ENCODE data around the gene TGFBR3. TPM values are rescaled to one million over a fixed set of nuclear protein-coding genes. Genes with fewer than 3 reads are reported as not detected.

TGFBR3 gene
- total RNA-seq, 2 experiments from 2014 or later: 3.2 to 3.3 TPM

DNA sequence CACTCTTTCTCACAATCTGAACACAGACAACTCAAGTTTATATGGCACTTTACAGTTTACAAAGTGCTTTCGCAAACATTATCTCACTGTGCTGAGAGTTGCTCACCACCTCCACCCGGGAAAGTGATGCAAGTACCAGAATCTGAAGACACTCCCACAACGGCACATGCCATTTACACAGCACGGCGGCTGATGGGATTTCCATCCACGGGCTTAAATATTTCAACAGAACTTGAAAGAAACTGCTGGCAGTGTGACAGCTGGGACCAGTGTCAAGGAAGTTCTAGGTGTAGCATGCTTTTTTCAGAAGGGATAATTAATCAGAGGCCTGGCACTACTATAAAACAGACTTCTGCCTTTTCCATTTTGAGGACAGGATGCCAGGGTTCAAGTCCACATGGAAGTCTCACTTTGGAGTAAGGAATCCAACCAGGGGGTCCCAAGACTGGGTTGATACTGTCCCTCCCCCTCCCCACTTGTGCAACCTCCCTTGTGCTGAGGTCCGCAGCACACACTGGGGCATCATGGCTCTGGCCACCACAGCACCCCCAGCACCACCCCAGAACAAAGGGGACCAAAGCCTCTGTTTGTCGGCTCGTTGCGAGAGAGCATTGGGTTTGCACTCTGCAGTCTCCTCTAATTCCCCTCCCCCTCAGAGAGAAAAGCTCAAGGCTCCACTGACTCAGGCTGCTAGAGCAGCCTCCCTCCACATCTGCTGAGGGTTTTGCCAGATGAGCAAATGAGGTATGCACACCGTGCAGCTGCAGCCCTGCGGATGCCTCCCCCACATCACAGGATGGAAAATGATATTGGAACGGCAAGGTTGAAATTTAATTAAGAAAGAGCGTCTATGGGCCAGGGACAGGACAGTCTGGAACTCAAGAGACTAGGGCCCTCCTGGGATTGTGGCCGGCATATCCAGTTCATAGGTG, 154.9 kb downstream of the TGFBR3 start:
- H3K9me3 Mint-ChIP-seq: no peaks in the 10 kb centered on the region
- intact Hi-C loops (cut with micrococcal nuclease): loop anchor here (1.0 to 5.0 kb wide), 6 partner anchors 18 to 175 kb away; no protein-coding TSS in a partner anchor
- H3K4me1 Mint-ChIP-seq (ENCODE audit: low read depth): peaks cover 30% of the 10 kb centered on the region
- peaks cover 7% of the 10 kb centered on the region for H3K36me3 Mint-ChIP-seq (ENCODE audit: low read depth)
- no peaks in the 10 kb centered on the region for H3K27me3 Mint-ChIP-seq (ENCODE audit: low read depth)
- CTCF ChIA-PET: interaction anchor here (1.0 kb wide), 1 partner anchor 74 kb away, joined by 3 read pairs; no protein-coding TSS in a partner anchor
- H3K27ac Mint-ChIP-seq: peak overlapping the region; percentile 46
- peak; percentile 66 for DNase-seq
- H3K4me3 Mint-ChIP-seq: peak overlapping the region; percentile 19

DNA sequence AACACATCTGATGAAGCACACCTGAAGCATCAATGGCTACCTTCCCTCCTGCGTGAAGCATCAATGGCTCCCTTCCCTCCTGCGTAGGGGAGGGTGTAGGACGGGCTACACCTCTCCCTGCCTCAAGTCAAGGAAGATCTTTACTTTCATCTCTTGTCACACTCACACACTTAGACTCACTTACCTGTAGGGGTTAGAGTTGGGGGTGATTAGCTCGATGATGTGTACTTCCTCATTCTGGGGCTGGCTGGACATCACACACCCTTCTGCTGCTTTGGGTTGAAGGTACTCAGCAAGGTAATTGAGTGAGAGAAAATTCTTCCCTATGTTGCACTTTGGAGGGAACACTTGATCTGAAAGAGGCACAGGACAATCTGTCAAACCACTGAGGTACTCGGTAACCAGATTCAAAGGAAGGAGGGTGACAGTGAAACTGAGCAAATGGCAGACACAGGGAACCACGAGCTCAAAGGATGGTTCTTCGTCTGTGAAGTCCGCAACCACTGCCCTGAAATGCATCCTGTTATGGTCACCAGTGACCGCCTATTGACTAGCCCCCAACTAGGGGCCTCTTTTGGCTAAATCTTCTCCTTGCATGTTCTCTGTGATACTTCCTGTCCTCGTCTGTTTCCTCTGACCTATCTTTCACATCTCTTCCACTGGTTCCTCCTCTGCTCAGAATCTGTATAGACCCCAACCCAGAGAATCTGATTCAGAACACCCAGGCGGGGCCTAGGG, 156.2 kb downstream of the TGFBR3 start:
- Mint-ChIP-seq H3K36me3 (ENCODE audit: low read depth) (peaks cover 7% of the 10 kb centered on the region), H3K4me3 (no peak overlapping the region), H3K4me1 (ENCODE audit: low read depth) (peaks cover 30% of the 10 kb centered on the region), H3K27me3 (ENCODE audit: low read depth) (no peaks in the 10 kb centered on the region), H3K27ac (no peak overlapping the region), H3K9me3 (no peaks in the 10 kb centered on the region)
- CTCF ChIA-PET: interaction anchor here (1.4 kb wide), 1 partner anchor 178 kb away, joined by 3 read pairs; no protein-coding TSS in a partner anchor
- intact Hi-C loops (cut with micrococcal nuclease): loop anchor here (5.0 kb wide), 1 partner anchor 148 kb away; no protein-coding TSS in a partner anchor
- DNase-seq: no peak

DNA sequence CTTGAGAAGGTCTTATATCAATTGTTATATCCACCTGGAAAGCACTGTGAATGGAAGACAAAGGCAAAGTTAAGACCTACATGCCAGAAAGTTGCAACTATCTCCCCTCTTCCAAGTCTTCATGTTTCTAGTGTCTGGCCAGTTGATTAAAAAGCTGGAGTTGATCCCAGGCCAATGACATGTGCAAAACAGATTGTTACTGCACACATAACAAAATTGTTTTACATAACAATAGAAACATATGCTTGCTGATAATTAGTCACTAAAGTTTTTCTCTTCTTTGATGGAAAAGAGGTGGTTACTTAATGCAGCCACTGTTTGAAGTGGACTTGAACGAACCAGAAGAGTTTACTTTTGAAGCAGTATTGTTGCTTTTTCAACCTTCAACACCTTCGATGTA, 158.2 kb downstream of the TGFBR3 start:
- no peak for DNase-seq
- Mint-ChIP-seq H3K27me3 (ENCODE audit: low read depth) (no peaks in the 10 kb centered on the region), H3K4me1 (ENCODE audit: low read depth) (peaks cover 27% of the 10 kb centered on the region), H3K9me3 (no peaks in the 10 kb centered on the region), H3K27ac (no peak overlapping the region), H3K36me3 (ENCODE audit: low read depth) (peaks cover 3% of the 10 kb centered on the region), H3K4me3 (no peak overlapping the region)
- intact Hi-C loops (cut with micrococcal nuclease): no loop called here
- CTCF ChIA-PET: no interaction called here

DNA sequence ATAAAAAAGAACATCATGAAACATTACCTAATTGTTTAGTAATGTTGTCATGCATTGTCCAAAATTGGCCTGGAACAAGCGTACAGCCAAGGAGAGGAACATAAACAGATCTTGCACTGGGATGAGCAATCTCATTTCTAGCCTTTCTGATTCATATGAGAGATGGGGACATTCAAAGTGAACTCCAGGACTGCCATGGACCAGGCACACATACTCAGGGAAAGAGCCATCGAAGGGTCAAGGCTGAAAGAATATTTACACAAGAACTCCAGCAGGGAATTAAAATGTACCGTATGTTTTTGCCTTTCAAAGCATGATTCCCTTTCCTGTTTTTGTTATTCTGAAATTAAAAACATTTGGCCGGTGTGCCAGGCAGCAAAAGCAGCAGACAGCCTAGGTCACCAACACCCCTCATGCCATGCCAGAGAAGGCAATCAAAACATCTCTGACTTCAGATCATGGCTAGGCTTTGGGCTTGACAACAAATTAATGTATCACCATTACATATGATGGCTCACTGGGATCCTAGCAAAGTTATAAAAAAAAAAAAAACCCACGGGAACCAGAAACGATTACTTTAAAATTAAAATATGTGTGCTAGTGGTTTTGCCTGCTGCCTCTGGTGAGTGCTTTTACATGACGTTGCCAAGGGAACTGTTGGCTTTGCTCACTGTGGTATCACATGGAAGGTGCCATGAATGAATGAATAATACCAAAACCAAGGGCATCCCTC, 159.8 kb downstream of the TGFBR3 start:
- Mint-ChIP-seq H3K4me1 (ENCODE audit: low read depth) (peaks cover 12% of the 10 kb centered on the region), H3K4me3 (no peak overlapping the region), H3K27ac (no peak overlapping the region), H3K36me3 (ENCODE audit: low read depth) (peaks cover 3% of the 10 kb centered on the region), H3K27me3 (ENCODE audit: low read depth) (no peaks in the 10 kb centered on the region), H3K9me3 (no peaks in the 10 kb centered on the region)
- intact Hi-C loops (cut with micrococcal nuclease): no loop called here
- CTCF ChIA-PET: no interaction called here
- no peak for DNase-seq

DNA sequence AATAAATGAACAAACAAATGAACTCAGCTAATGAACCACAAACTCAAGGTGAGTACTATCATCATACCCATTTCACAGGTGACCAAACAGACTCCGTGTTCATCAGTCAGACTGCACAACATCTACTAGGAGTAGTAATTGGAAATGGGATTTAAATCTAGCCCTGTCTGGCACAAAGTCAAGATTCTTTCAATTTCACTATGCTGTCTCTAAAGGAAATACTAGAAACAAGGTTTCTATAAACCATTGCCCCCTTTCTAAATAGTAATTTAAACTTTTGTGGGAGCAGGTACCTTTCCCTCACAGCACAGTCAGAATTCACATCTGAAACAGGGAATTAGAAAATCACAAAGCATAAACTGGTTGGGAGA, 160.3 kb downstream of the TGFBR3 start:
- peaks cover 6% of the 10 kb centered on the region for H3K4me1 Mint-ChIP-seq (ENCODE audit: low read depth)
- H3K27me3 Mint-ChIP-seq (ENCODE audit: low read depth): no peaks in the 10 kb centered on the region
- DNase-seq: no peak
- no peak overlapping the region for H3K4me3 Mint-ChIP-seq
- H3K9me3 Mint-ChIP-seq: no peaks in the 10 kb centered on the region
- CTCF ChIA-PET: no interaction called here
- no peak overlapping the region for H3K27ac Mint-ChIP-seq
- intact Hi-C loops (cut with micrococcal nuclease): no loop called here
- peaks cover 3% of the 10 kb centered on the region for H3K36me3 Mint-ChIP-seq (ENCODE audit: low read depth)

DNA sequence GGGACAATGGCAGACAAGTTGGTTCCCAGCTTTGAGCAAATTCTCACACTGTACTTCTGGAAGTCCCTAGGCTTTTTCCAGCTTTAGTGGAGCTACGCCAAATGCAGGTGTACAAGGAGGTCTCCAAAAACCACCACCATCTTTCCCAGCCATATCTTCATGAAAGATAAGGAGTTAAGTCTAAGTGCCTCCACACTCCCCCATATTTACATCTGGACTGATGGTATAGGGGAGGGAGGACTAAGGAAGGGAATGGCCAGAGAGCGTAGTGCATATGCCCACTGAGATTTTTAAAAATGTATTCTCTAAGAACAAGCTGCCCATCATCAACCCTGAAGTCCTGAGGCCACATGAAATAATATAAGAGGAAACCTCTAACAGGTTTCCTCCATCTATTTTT, 161.3 kb downstream of the TGFBR3 start:
- no peak for DNase-seq

DNA sequence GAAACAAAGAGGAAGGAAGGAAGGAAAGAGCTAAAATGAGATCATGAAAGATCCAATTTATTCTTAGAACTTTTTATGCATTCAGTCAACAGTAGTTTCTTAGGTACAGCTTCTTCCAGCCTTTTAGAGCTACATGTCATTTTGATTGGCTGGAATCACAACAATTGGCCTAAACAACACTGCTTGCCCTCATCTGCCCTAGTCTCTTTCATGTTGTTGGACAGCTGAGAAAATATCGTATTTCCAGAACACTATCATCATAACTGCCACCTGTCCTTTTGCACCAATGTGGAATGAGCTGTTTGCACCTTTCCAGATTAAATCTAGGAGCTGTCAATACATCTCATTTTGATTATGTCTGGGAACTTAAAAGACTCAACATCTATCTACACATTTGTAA, 161.7 kb downstream of the TGFBR3 start:
- Mint-ChIP-seq H3K36me3 (ENCODE audit: low read depth) (peaks cover 10% of the 10 kb centered on the region), H3K4me1 (ENCODE audit: low read depth) (no peaks in the 10 kb centered on the region), H3K27me3 (ENCODE audit: low read depth) (no peaks in the 10 kb centered on the region), H3K27ac (no peak overlapping the region), H3K4me3 (no peak overlapping the region), H3K9me3 (no peaks in the 10 kb centered on the region)
- intact Hi-C loops (cut with micrococcal nuclease): no loop called here
- no peak for DNase-seq
- CTCF ChIA-PET: no interaction called here

More for the DNA sequence above, 161.3 kb downstream of the TGFBR3 start:
- Mint-ChIP-seq H3K27me3 (ENCODE audit: low read depth) (no peaks in the 10 kb centered on the region), H3K4me3 (no peak overlapping the region), H3K27ac (no peak overlapping the region), H3K9me3 (no peaks in the 10 kb centered on the region), H3K36me3 (ENCODE audit: low read depth) (peaks cover 7% of the 10 kb centered on the region), H3K4me1 (ENCODE audit: low read depth) (no peaks in the 10 kb centered on the region)
- intact Hi-C loops (cut with micrococcal nuclease): no loop called here
- CTCF ChIA-PET: no interaction called here

DNA sequence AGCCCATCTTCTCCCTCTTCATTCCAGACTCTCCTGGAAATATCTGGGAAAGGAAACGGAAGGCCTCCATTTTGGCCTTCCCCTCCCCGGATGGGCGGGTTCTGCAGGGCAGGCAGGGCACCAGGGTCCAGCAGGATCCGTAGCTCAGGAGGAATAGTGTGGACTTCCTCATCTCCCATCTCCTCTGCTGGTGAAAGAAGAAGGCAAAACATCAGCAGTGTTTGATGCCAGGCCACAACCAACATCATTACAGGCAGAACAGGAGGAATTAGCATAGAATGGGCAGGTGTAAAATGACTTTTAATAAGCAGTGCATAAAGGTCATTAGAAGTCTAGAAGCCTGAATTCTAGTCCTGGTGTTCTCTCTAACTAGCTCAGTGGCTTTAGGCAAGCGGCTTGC, 165.9 kb downstream of the TGFBR3 start:
- H3K27me3 Mint-ChIP-seq (ENCODE audit: low read depth): no peaks in the 10 kb centered on the region
- H3K4me3 Mint-ChIP-seq: no peak overlapping the region
- H3K9me3 Mint-ChIP-seq: no peaks in the 10 kb centered on the region
- no peak overlapping the region for H3K27ac Mint-ChIP-seq
- no peak for DNase-seq
- intact Hi-C loops (cut with micrococcal nuclease): no loop called here
- H3K4me1 Mint-ChIP-seq (ENCODE audit: low read depth): no peaks in the 10 kb centered on the region
- peaks cover 23% of the 10 kb centered on the region for H3K36me3 Mint-ChIP-seq (ENCODE audit: low read depth)
- CTCF ChIA-PET: interaction anchor here (1.1 kb wide), 1 partner anchor 314 kb away, joined by 3 read pairs; no protein-coding TSS in a partner anchor

DNA sequence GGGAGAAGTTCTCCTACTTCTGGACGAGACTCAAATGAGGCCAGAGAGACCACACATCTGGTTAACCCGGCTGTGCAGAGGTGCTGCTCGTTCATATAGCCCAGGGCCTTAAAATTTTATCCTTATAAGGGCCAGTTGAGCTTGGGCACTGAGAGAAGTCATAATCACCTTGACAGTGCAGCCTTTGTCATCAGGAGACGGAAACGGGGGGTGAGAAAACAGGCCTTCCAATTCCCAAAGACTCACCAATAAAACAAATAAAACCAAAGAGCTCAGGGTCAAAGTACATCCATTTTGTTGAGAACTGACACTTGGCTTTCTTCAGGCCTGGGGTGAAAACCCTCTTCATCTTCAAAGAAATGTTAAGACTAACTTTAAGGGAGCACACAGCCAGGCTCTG, 167.1 kb downstream of the TGFBR3 start:
- intact Hi-C loops (cut with micrococcal nuclease): no loop called here
- DNase-seq: no peak
- Mint-ChIP-seq H3K9me3 (no peaks in the 10 kb centered on the region), H3K4me1 (ENCODE audit: low read depth) (no peaks in the 10 kb centered on the region), H3K4me3 (no peak overlapping the region), H3K27me3 (ENCODE audit: low read depth) (no peaks in the 10 kb centered on the region), H3K36me3 (ENCODE audit: low read depth) (peaks cover 23% of the 10 kb centered on the region), H3K27ac (no peak overlapping the region)
- CTCF ChIA-PET: no interaction called here

DNA sequence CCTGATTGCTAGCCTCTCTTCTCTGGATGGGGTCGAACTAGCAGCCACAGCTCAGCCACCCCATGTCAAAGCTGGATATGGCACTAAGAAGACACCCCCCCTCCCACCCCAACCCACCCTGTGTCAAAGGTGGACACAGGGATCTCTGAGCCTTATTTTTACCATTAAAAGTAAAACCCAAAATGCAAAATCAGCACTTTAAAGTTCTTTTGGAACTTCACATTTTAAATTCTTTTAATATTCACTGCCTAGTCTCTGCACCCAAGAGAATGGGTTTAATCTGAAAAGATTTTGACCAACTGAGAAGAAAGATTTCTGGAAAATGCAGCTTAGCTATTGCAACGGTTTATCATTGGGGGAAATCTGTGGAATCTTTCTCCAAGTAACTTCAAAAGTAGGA, 167.6 kb downstream of the TGFBR3 start:
- peaks cover 4% of the 10 kb centered on the region for H3K4me1 Mint-ChIP-seq (ENCODE audit: low read depth)
- H3K9me3 Mint-ChIP-seq: no peaks in the 10 kb centered on the region
- no peak overlapping the region for H3K27ac Mint-ChIP-seq
- CTCF ChIA-PET: no interaction called here
- no peak for DNase-seq
- peaks cover 23% of the 10 kb centered on the region for H3K36me3 Mint-ChIP-seq (ENCODE audit: low read depth)
- intact Hi-C loops (cut with micrococcal nuclease): no loop called here
- H3K27me3 Mint-ChIP-seq (ENCODE audit: low read depth): no peaks in the 10 kb centered on the region
- no peak overlapping the region for H3K4me3 Mint-ChIP-seq

DNA sequence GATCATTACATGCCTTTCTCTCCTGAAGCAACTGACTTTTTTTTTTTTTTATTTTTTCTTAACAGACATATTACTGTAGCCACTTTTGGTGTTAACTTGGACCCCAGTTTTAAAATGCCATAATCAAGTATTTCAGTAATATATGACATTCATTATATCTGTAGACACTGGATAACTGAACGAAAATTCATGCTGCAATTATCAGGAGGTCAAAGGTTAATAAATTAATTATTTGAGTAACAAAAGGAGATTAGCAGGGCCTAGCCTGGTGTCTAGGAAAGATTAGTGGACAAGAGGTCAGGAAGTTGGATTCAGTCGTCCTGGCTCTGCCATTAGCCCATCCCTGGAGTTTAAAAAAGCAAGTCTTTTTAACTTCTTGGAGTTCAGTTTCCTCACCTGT, 168.1 kb downstream of the TGFBR3 start:
- no peaks in the 10 kb centered on the region for H3K27me3 Mint-ChIP-seq (ENCODE audit: low read depth)
- peaks cover 9% of the 10 kb centered on the region for H3K4me1 Mint-ChIP-seq (ENCODE audit: low read depth)
- no peaks in the 10 kb centered on the region for H3K9me3 Mint-ChIP-seq
- H3K36me3 Mint-ChIP-seq (ENCODE audit: low read depth): peaks cover 23% of the 10 kb centered on the region
- DNase-seq: no peak
- H3K4me3 Mint-ChIP-seq: no peak overlapping the region
- H3K27ac Mint-ChIP-seq: no peak overlapping the region
- CTCF ChIA-PET: no interaction called here
- intact Hi-C loops (cut with micrococcal nuclease): no loop called here

DNA sequence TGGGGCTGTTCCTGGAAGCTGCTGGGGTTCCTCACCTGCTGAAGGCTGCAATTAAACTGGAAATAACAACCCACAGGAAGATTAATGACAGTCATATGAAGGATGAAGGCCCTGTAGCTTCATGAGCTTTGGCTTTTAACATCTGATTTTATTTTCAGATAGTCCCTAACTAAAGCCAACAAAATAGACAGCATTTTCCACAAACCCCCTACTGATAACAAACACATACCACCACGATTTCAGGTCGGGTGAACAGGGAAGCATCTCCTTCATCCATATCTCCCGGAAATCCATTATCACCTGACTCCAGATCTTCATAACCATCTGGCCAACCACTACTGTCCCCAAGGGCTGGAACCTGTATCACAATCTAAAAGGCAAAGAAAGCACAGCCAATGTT, 169.6 kb downstream of the TGFBR3 start:
- Mint-ChIP-seq H3K27ac (no peak overlapping the region), H3K4me3 (no peak overlapping the region), H3K36me3 (ENCODE audit: low read depth) (peaks cover 27% of the 10 kb centered on the region), H3K9me3 (no peaks in the 10 kb centered on the region), H3K27me3 (ENCODE audit: low read depth) (no peaks in the 10 kb centered on the region), H3K4me1 (ENCODE audit: low read depth) (peaks cover 24% of the 10 kb centered on the region)
- DNase-seq: no peak
- intact Hi-C loops (cut with micrococcal nuclease): no loop called here
- CTCF ChIA-PET: no interaction called here

All from activated naive CD4-positive, alpha-beta T cell treated with anti-CD3 and anti-CD28 coated beads for 36 hours (primary cell).